OCI-M1 (cell line): ENCODE results near the gene RNF152.

Source experiments
- DNase-seq: peaks from one replicate; lab custom pipeline; 2025; lab: John Stamatoyannopoulos, UW

Gene RNF152

DNA sequence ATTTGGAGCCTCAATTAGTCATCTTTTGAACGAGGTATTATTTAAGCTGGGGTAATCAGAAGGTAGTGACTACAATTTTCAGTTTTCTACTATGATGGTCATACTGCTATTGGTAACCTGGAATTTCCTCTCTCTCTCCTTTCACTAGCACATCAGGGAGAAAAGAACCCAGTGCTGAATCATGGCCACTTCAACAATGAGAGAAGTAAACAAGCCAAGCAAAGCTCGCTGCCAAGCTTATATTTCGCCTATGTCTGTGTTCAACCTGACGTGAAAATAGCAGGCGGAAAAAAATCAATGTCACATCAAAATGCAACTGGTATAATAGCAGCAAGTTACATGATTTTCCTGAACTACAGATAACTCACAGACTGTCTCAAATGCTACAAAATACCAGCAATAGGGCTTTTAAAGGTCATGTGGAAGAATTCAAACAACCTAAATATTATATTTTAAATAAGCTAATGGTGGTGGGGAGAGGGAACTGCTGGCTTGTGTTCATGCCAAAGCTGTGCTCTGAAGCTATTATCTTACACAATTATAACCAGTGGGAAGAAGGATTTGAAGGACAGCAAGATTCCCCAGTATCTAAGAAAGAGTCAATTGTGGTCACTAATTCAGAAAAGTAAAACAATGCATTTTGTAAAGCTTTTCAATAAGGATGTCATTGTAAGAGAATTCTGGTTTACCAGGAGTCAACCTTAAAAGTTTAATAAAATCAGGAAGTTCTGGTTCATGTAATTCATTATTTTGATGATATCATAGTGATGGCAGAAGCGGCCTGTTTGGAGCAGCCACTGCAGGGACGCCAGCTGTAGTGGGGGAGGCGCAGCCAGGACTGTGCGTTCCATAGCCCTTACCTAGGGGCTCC, 38.0 kb downstream of the RNF152 start:
- DNase-seq, result no peak

DNA sequence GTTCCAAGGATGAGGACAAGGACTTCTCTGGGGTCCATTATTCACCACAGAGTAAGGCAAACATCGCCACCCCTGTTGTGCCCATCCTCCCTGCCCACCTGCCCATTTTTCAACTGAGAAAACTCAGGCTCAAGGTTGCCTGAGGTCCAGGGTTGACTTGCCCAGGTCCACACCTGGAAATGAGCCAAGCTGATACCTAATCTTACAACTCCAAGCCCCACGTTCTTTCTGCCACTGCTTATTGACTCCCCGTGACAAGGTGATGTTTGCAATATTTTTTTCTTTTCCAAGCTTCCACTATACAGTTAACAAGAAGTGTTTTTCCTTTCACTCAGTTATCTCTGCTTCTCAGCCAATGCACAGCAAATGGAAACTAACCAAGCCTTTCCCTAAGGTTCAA, 39.0 kb downstream of the RNF152 start:
- no peak for DNase-seq

DNA sequence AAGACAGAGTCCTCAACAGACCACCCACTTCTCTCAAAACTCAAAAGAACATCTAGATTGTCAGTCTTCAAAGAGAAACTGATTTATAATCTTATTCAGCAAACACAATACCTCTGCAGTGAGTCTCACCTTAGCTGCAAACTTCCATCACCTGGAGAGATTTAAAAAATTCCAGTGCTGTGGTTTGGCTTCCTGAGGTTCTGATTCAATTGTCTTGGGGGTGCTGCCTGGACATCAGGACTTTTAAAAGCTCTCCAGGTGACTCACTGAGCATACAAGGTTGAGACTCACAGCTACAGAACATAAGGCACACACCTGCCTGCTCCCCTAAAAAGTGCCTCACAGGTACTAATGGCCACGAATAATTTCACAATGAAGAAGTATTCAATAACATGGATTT, 40.3 kb downstream of the RNF152 start:
- no peak for DNase-seq

DNA sequence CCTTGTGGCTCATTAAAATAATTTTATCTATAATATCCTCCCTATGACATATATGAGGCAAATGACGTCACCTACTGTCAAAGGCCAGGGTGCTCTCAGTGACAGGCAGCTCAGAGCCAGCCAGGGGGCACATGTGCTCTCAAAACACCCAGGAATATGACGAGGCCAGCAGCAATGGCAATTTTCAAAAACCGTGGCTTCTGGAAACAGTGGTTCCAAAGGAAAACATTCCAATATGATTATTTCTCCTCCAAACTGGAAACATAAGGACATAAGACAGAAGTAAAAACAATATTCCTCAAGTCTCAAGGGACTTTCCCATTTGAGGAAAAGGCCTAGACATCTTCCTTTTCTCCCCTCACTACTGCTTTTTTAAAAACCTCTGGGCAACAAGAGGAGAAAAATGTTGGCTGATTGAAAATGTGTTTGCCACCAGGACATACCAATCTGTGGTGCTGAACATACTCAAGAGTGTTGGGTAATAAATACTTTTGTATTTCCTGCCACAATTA, 40.8 kb downstream of the RNF152 start:
- no peak for DNase-seq

DNA sequence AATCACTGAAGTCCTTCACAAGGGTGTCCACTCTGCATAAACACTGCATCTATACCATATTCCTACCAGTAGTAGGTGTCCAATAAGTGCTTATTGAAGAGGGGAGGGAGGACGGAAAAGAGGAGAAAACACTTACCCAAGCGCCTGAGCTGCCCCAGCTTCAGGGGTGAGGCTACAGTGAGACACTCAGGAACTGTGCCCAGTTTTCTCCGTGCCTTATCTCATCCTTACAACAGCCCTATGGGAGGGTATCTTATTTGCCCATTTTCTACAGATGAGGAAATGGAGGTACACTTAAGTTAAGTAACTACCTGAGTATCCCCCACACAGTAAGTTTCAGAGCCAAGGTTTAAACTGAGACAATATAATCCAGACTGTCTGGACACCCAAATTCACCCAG, 41.5 kb downstream of the RNF152 start:
- no peak for DNase-seq

DNA sequence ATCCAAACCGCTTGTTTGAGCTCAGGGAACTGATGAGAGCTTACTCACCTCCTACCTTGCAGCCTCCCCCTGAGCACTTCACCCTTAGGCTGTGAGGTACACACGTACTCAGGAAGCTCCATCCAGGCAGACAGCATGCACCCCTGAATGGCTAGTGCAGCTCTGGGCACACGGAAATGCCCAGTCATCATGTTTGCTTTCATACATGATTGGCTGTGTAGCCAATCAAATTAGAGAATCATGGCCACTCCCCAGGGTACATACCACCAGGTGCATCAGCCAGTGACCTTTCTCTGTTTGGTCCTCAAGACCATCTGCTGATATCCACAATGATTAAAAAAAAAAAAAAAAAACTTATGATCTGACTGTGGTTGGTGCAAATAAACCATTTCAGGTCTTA, 42.1 kb downstream of the RNF152 start:
- no peak for DNase-seq

DNA sequence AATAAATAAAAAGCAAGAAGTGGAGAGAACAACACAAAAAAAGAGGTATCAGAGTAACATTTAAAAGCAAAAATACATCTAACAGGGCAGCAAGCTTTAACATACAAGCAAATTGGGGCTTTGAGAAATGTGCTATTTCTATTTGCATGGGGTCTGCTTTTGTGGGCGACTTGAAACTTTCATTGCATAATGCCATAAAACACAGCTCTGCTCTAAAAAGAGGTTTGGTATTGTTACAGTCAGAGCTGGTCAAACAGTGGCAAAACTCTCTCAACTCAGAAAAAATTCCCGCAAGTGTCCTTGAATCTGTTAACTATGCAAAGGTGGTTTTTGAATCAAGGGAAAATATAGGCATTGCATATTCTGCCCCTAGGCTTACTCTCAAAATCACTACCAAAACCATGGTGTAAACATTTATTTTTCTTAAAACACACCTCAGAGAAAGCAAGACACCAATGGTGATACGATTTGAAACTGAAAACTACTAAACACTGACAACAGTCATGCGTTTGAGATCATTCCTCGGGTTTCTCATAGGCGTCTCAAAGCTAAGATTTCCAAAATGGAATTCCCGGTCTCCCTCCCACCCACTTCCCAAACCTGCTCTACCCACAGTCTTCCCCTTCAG, 45.5 kb downstream of the RNF152 start:
- no peak for DNase-seq

DNA sequence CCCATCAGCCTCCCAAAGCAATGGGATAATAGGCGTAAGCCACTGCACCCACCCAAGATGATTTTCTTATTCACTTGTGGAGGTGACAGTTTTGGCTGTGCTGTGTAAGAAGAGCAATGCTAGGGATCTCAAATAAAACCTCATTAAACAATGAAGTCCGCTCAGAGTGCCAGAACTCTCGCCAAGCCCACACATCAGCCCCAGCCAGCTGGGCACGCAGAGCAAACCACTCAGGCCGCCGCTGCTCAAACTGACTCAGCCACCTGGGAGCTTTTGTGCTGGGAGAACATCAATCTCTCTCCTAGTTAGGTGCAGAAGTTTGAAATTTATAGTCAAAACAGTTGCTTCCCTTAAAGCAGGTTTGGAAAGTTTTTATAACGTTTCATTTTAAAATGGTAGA, 47.6 kb downstream of the RNF152 start:
- no peak for DNase-seq

DNA sequence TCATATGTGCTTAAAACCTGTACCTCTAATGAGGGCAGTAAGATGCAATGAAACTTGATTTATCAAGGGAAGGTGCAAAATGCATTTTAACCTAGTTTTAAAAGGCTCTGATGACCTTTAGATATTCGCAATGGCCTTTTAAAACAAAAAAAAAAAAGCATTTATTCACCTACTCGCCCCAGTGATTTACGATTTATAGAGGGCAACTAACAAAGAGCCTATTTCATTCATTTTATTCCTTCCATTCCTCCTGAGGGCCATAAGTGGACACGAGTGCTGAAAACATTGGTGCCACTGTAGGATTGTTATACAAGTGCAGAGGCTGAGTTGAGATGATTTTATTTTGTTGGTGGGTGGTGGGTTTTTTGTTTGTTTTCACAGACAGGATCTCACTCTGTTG, 48.1 kb downstream of the RNF152 start:
- DNase-seq, result no peak

DNA sequence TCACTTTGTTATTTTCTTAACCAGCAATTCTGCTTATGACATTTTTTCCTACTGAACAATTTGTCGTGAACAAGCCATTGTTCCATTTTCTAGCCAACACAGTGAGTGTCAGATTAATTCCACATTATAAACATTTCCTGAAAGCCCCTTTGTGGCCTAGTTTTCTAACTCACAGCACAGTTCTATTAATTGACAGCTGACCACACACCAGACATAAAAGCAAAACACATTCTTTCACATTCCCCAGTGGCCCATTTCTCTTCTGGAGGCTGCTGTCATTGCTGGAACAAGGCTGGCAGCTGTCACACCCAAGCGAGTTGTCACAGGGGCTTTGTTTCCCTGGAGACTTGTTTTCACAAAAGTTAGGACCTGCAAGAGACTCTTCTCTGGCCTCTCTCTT, 50.7 kb downstream of the RNF152 start:
- no peak for DNase-seq

DNA sequence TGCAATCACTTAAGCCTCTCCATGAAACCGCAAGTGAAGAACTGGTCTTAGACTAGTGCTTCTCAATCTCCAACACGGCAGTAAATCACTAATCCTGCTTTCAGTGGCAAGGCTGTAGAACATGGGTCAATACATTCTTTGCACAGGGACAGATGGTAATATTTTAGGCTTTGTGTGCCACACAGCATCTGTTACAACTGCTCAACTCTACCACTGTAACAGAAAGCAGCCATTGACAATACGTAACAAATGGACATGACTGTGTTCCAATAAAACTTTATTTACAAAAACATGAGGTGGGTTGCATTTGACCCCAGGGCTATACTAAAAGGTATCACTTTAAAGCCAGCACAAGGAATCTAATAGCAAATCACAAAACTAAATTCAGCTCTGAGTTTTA, 51.1 kb downstream of the RNF152 start:
- no peak for DNase-seq

DNA sequence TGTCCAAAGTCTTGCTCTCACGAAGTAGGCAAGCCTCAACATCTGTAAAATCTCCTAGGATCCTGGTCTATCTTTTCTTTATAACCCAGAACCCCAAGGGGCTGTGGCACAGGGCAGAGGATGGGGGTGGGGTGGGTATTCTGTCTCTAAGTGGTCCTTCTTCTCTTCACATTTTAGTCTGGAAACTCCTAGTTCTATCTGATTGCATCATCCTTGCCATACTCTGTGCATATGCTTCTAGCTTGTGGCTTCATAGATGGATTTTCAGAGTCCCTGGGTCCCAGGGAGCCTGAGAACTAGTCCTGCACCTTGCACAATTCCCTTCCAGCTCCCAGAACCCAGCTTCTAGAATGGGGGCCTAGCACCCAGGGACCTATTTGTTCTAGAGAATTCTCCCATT, 52.5 kb downstream of the RNF152 start:
- DNase-seq, result no peak

DNA sequence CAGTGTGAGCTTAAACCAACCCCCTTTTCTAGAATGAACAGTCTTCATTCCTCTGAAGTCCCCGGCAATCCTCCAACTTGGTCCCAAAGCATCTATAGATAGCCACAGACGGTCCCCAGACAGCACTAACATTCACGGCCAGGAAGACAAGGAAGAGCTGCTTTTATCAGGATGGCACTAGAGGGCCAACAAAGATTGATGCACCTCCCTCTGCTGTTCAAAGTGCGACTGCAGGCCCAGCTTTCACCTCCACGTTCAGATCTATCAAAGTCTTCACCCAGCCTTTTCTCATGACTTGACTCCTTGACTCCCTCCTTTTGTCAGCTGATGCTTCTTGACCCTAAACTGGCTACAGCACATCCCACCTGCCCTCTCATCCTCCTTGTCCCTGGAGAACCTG, 54.3 kb downstream of the RNF152 start:
- DNase-seq, result no peak

DNA sequence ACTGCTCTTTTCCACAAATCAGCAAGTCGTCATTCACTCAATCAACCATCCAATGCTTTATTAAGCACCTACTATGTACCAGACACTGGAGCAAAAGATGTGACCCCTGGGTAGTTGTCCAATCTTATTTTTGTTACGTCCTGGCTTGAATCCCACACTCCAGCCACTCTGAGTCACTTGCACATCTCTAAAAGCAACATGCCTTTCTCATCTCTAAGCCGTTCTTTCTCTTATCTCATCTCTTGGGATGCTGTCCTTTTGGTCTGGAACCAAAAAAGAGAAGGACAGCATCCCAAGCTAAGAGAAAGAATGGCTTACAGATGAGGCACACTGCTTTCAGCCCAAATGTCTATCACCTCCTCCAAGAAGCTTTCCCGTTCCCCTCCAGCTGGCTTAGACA, 58.8 kb downstream of the RNF152 start:
- no peak for DNase-seq

DNA sequence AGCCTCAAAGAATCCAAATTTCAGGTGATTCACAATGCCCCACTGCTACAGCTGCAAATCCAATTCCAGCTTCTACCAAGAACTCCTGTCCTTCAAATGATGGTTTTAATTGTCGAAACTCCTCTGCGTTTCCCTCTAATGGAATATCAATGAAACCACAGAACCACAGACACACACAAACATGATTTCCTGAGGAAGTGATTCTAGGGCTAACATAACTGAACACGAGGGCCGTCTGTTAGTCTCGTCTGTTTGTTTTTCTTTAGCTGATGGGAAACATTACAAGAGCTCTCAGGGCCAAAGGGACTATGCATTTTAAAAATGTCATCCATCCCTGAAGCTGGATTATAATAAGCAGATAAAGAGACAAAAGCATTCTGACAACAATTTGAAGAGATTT, 59.4 kb downstream of the RNF152 start:
- DNase-seq, result no peak

DNA sequence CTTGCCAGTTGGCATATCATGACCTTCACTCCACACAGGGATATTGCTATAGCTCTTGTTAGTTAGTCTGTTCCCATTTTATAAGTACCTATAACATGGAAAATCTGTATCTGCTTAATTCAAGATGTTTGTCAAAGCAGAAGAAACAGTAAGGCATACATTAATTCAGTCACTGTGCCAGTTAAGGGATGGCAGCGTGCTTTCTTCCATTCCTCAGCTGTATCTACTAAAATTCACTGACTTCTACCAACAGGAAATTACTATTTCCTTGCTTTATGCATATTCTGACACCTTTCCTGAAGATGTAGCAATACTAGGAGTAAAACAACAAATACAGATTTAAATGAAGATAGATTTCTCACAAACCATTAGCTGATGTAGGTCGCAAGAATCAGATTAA, 59.9 kb downstream of the RNF152 start:
- DNase-seq, result no peak

DNA sequence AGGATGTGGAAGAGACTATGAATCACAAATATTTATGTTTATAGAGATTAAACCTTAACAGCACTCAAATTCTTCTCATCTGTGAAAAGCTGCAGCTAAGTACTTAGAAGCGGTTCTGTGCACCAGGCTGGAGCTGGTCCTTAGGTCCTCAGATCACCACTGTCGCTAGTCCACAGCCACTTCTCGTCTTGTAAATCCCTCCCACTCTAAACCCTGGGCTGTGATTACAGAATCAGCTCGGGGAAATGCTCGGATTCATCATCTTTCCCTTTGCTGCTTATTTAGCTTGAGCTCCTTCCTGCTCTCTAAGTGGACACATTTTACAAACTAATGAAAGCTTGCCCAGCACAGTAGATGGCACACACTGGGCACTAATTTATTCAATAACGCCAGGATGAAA, 61.7 kb downstream of the RNF152 start:
- DNase-seq, result no peak

DNA sequence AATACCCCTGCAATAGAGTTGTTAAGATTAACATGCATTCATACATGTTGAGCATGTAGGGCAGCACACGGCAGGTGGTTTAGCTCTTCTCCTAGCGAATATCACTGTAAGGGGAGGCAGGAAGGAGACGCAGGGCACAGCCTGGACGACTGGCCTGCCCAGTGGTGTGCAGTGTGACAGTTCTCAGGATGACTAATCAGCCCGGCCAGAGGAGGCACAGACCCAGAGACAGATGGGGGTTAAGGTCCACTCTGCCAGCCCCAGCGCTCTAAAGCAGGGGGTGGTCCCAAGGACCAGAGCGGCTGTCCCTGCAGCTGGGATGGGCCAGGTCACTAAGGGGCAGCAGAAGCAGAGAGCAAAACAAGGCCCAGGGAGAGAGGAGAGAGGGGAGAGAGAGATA, 63.7 kb downstream of the RNF152 start:
- no peak for DNase-seq

DNA sequence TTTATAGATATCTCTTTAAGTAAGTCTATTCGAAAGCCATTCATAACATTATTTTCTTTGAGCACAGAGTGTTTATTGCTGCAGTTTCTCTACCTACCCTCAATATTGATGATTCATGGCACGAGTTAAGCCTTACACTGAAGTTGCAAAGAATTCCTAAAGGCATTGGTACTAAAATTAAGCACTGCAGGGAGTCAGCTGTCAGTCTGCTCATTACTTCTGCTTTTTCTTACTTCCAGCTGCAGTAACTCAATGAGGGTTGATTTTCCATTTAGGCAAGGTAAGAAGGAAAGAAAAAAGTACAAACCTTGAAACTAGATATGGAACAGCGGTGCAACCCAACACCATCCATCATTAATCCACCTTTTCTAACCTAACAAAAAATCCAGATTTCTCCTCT, 65.2 kb downstream of the RNF152 start:
- peak; percentile 19 for DNase-seq

DNA sequence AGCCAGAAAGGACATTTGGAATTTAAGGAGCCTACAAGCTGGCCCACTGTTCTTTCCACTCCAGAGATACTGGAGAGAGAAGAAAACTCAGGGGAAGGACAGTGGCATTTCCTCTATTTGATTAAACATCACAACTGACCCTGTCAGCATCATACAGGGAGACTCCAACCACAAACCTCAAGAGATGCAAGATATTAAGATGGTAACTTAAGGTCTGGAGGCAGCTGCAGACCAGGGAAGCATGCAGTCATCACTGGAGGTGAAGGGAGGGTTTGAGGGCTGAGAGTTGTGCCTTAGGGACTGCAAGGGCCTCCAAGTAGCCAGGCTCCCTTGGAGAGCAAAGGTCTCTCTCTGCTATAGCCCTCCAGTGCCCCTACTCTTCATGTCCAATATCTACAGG, 67.4 kb downstream of the RNF152 start:
- DNase-seq, result peak; percentile 51

DNA sequence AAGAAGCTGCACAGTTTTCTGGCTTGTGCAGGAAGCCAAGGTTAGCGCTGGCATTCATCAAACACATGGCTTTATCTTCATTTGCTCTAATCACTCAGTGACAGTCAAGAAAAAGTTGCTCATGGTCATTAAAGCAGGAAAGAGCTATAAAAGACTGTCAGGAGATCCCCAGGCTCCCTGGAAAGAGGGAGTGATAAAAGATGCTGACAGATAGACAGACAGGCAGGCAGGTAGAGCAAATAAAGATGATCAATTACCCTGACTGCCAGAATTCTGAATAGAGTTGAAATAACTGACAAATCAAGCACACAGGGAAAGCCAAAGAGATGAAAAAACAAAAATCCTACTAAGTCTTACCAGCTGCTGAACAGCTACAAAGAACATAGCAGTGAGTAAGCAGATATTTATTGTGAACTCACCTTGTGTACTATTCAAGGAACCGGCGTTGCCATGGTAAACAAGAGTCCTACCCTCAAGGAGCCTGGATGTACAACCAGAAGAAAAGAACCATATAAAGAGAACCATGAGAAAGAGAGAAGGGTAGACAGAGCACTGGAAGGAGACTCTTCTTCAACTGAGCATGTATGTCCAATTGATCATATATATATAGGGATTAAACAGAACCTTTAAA, 68.0 kb downstream of the RNF152 start:
- DNase-seq, result no peak

DNA sequence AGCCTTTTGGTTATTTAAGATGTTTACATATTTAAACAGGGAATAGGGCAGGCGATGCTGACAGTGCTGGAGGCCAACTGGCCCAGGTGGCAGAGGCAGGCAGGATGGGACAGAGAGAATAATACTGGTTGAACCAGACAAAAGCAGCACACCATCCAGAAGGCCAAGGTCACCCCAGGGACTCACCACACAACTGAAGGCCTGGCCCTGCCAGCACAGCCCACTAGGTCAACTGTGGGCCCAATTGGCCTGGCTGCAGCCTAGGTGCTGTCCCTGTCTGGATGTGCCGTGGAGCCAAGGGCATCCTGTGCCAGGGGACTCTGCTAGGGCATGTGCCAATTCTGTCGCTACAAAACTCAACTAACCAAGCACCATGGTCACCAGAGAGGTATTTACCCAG, 69.2 kb downstream of the RNF152 start:
- no peak for DNase-seq

DNA sequence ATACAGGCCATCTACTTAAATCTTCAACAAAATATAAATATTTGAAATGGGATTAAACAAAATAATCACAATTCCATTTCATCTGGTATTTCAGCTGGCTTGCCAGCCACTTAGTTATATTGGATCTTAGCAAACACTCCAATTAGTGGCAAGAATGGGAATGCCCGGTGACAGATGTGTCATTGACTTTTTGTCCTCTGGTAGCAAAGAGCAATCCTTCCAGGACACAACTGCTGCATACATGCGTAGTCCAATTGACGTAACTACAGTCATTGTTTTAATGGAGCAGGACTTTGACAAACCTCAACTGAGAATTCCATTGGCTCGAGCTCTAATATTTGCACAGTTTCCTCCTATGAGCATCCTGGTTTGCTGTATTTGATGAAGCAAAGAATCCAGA, 69.9 kb downstream of the RNF152 start:
- DNase-seq, result no peak
